GM21360 (cell line): ENCODE data around the gene MPND.
"Not testable (repeated sequence)": the region's sequence is repeated elsewhere in the genome, so short reads cannot be mapped to it uniquely, and the experiment has no call there.

Experiments
- ATAC-seq: cut with Tn5 transposase; IDR thresholded peaks from one replicate; pipeline ENCODE4 v1.9.1; 2021; ENCODE audit warnings: mild to moderate bottlenecking, moderate library complexity; ENCODE audit not compliant: unreplicated experiment

MPND gene

GRCh38 chr19:4345342-4346019, 2.1 kb downstream of the MPND start:
- no peak for ATAC-seq

GRCh38 chr19:4346020-4346383, 2.6 kb downstream of the MPND start:
- no peak for ATAC-seq

- no peak for ATAC-seq
Measured at GRCh38 chr19:4347521-4347920, 4.2 kb downstream of the MPND start.

GRCh38 chr19:4349225-4349624, 5.9 kb downstream of the MPND start:
- not testable (repeated sequence) for ATAC-seq

GRCh38 chr19:4350111-4350510, 6.7 kb downstream of the MPND start:
- ATAC-seq, result no peak

GRCh38 chr19:4350726-4351125, 7.4 kb downstream of the MPND start:
- no peak for ATAC-seq

- ATAC-seq, result no peak
Measured at GRCh38 chr19:4352701-4353121, 9.3 kb downstream of the MPND start.

- no peak for ATAC-seq
Measured at GRCh38 chr19:4354282-4354681, 10.9 kb downstream of the MPND start.

GRCh38 chr19:4354897-4355296, 11.5 kb downstream of the MPND start:
- ATAC-seq, result no peak

- ATAC-seq, result no peak
Measured at GRCh38 chr19:4357095-4357797, 13.9 kb downstream of the MPND start.

GRCh38 chr19:4357921-4358326, 14.6 kb downstream of the MPND start:
- no peak for ATAC-seq

- ATAC-seq, result no peak
Measured at GRCh38 chr19:4358709-4359626, 15.6 kb downstream of the MPND start.

GRCh38 chr19:4359627-4360000, 16.3 kb downstream of the MPND start:
- ATAC-seq, result no peak

GRCh38 chr19:4360081-4360569, 16.8 kb downstream of the MPND start:
- ATAC-seq, result no peak

GRCh38 chr19:4360641-4361151, 17.3 kb downstream of the MPND start:
- no peak for ATAC-seq

- ATAC-seq, result no peak
Measured at GRCh38 chr19:4361152-4362046, 18.0 kb downstream of the MPND start.

- no peak for ATAC-seq
Measured at GRCh38 chr19:4362101-4362828, 18.9 kb downstream of the MPND start.

- no peak for ATAC-seq
Measured at GRCh38 chr19:4362831-4363545, 19.6 kb downstream of the MPND start.
